ENCODE results near the gene TSHR. TPM values are rescaled to one million over a fixed set of nuclear protein-coding genes. Genes with fewer than 3 reads are reported as not detected.
"Not testable (repeated sequence)": the region's sequence is repeated elsewhere in the genome, so short reads cannot be mapped to it uniquely, and the experiment has no call there.

Gene TSHR
- not detected in 2 replicates for total RNA-seq (2022)
- percentile 0 among the genes with signal in this experiment for Bru-seq, nascent RNA
- BruChase-seq, experiment 1, labeled RNA remaining after a 6-hour chase = percentile 0 among the genes with signal in this experiment
- percentile 1 among the genes with signal in this experiment for BruChase-seq, experiment 2, labeled RNA remaining after a 2-hour chase
- long read RNA-seq = 0 reads

DNA sequence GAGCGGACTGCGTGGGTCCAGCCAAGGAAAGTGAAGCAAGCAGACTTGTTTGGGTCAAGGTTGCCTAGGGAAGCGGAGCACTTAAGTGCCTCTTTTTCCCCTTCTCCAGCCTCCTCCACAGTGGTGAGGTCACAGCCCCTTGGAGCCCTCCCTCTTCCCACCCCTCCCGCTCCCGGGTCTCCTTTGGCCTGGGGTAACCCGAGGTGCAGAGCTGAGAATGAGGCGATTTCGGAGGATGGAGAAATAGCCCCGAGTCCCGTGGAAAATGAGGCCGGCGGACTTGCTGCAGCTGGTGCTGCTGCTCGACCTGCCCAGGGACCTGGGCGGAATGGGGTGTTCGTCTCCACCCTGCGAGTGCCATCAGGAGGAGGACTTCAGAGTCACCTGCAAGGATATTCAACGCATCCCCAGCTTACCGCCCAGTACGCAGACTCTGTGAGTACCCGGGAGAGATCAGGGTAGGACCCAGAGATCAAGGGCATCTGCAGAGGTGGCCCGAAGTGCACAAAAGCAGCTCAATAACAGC, at the start of gene TSHR:
Gene TSHR, plus strand, starts transcription at position 206 of the 526 bp plus-strand sequence. Its CDS starts 60 bp downstream, at position 266.
- ChIA-PET CTCF (interaction anchor here (0.6 to 9.6 kb wide), 24 partner anchors 9 to 739 kb away, joined by 3 to 140 read pairs (median 3); no protein-coding TSS in a partner anchor), POLR2A (no interaction called here)
- BruUV-seq (replicated peaks) = no TSS peak
- intact Hi-C loops (cut with micrococcal nuclease) = loop anchor here (2.0 kb wide), 1 partner anchor 215 kb away; no protein-coding TSS in a partner anchor
- Mint-ChIP-seq H3K27ac (ENCODE audit: low read depth, unreplicated experiment) (no peak within 1 kb of the TSS), H3K4me3 (ENCODE audit: unreplicated experiment) (peak within 1 kb of the TSS; percentile 70), H3K27me3 (ENCODE audit: insufficient read depth, unreplicated experiment) (peaks cover 69% of the 10 kb centered on the region), H3K4me1 (ENCODE audit: insufficient read depth, unreplicated experiment) (no peaks in the 10 kb centered on the region), H3K36me3 (ENCODE audit: insufficient read depth, unreplicated experiment) (no peaks in the 10 kb centered on the region), H3K9me3 (ENCODE audit: unreplicated experiment) (no peaks in the 10 kb centered on the region)
- no peak for DNase-seq (ENCODE audit: unreplicated experiment)
- TF ChIP-seq, protein P1, sequence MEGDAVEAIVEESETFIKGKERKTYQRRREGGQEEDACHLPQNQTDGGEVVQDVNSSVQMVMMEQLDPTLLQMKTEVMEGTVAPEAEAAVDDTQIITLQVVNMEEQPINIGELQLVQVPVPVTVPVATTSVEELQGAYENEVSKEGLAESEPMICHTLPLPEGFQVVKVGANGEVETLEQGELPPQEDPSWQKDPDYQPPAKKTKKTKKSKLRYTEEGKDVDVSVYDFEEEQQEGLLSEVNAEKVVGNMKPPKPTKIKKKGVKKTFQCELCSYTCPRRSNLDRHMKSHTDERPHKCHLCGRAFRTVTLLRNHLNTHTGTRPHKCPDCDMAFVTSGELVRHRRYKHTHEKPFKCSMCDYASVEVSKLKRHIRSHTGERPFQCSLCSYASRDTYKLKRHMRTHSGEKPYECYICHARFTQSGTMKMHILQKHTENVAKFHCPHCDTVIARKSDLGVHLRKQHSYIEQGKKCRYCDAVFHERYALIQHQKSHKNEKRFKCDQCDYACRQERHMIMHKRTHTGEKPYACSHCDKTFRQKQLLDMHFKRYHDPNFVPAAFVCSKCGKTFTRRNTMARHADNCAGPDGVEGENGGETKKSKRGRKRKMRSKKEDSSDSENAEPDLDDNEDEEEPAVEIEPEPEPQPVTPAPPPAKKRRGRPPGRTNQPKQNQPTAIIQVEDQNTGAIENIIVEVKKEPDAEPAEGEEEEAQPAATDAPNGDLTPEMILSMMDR (IDR thresholded peaks at IDR 0.05; ENCODE audit: unreplicated experiment) = no peak

DNA sequence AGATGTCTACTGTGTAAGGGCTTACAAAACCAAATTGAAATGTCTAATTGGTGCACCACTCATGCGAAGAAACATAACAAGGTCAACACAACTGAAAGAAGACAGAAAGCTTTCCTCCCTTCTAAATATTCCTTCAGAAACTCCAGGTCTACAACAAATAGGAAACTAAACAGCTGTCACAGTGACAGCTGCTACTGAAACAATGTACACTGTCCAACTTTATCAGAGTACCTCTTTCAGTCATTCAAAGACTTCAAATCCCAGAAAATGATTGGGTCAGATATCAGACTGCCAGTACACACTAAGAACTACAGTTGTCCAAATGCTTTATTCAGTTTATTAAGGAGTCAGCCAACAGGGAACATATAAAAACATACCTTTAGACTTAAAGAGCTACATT, 49.1 kb upstream of the TSHR start:
- H3K9me3 Mint-ChIP-seq (ENCODE audit: unreplicated experiment) = no peaks in the 10 kb centered on the region
- no peak overlapping the region for H3K27ac Mint-ChIP-seq (ENCODE audit: low read depth, unreplicated experiment)
- peaks cover 6% of the 10 kb centered on the region for H3K36me3 Mint-ChIP-seq (ENCODE audit: insufficient read depth, unreplicated experiment)
- TF ChIP-seq, protein P1 (IDR thresholded peaks at IDR 0.05; ENCODE audit: unreplicated experiment) = no peak
- no TSS peak for BruUV-seq (replicated peaks)
- CTCF ChIA-PET = interaction anchor here (0.6 kb wide), 2 partner anchors 127 to 857 kb away, joined by 3 to 4 read pairs; no protein-coding TSS in a partner anchor
- no peak for DNase-seq (ENCODE audit: unreplicated experiment)
- intact Hi-C loops (cut with micrococcal nuclease) = no loop called here
- no peaks in the 10 kb centered on the region for H3K27me3 Mint-ChIP-seq (ENCODE audit: insufficient read depth, unreplicated experiment)
- H3K4me3 Mint-ChIP-seq (ENCODE audit: unreplicated experiment) = no peak overlapping the region
- no peaks in the 10 kb centered on the region for H3K4me1 Mint-ChIP-seq (ENCODE audit: insufficient read depth, unreplicated experiment)
- POLR2A ChIA-PET = interaction anchor here (1.0 kb wide), 1 partner anchor 9 kb away, joined by 3 read pairs; no protein-coding TSS in a partner anchor

DNA sequence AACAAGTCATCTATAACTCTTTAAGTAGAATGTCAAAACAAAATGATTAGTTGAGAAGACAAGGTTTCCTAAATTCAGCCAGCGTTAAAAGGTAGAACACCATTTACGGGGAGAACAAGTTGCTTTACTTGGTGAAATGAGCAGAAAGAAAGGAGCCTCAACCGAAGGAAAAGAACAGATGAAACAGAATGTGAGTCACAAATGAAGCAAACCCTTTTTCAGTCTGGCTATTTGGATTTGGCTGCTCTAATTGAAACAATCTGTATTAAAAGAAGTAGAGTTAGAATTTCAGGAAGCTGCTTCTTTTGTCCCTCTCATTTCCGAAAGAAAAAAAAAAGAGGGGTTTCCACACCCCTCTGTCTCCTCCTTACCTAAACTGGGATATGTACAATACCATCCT, 48.5 kb upstream of the TSHR start:
- Mint-ChIP-seq H3K27me3 (ENCODE audit: insufficient read depth, unreplicated experiment) (no peaks in the 10 kb centered on the region), H3K36me3 (ENCODE audit: insufficient read depth, unreplicated experiment) (peaks cover 6% of the 10 kb centered on the region), H3K4me1 (ENCODE audit: insufficient read depth, unreplicated experiment) (no peaks in the 10 kb centered on the region), H3K27ac (ENCODE audit: low read depth, unreplicated experiment) (no peak overlapping the region), H3K4me3 (ENCODE audit: unreplicated experiment) (no peak overlapping the region), H3K9me3 (ENCODE audit: unreplicated experiment) (no peaks in the 10 kb centered on the region)
- TF ChIP-seq, protein P1 (IDR thresholded peaks at IDR 0.05; ENCODE audit: unreplicated experiment) = no peak
- DNase-seq (ENCODE audit: unreplicated experiment) = no peak
- no TSS peak for BruUV-seq (replicated peaks)
- intact Hi-C loops (cut with micrococcal nuclease) = no loop called here
- CTCF ChIA-PET = no interaction called here
- POLR2A ChIA-PET = no interaction called here

DNA sequence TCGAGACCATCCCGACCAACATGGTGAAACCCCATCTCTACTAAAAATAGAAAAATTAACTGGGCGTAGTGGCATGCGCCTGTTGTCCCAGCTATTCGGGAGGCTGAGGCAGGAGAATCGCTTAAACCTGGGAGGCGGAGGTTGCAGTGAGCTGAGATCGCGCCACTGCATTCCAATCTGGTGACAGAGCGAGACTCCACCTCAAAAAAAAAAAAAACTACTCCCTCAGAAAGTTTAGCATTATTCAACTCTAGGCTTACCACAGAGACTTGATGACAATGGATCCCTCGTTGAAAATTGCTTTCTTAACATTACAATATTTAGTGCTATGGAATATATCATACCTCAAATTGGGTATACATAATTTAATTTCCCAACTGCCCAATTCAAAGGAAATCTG, 43.4 kb upstream of the TSHR start:
- peak; percentile 6 for DNase-seq (ENCODE audit: unreplicated experiment)
- H3K36me3 Mint-ChIP-seq (ENCODE audit: insufficient read depth, unreplicated experiment) = peaks cover 14% of the 10 kb centered on the region
- BruUV-seq (replicated peaks); H3K4me3 Mint-ChIP-seq (ENCODE audit: unreplicated experiment); intact Hi-C loops (cut with micrococcal nuclease); H3K9me3 Mint-ChIP-seq (ENCODE audit: unreplicated experiment); H3K27me3 Mint-ChIP-seq (ENCODE audit: insufficient read depth, unreplicated experiment); H3K27ac Mint-ChIP-seq (ENCODE audit: low read depth, unreplicated experiment); POLR2A ChIA-PET; H3K4me1 Mint-ChIP-seq (ENCODE audit: insufficient read depth, unreplicated experiment): not testable (repeated sequence)
- CTCF ChIA-PET = interaction anchor here (0.6 to 2.3 kb wide), 2 partner anchors 75 to 247 kb away, joined by 3 to 7 read pairs; no protein-coding TSS in a partner anchor

All from MCF 10A (cell line).